ENCODE data around the gene HMGB4.

The HMGB4 gene

GRCh38 chr1:33824971-33825370 is 38.9 kb upstream of the HMGB4 start:
- no peak for DNase-seq (ENCODE audit: low read depth)
- TF ChIP-seq CTCF (IDR thresholded peaks at IDR 0.05; ENCODE audit: low read depth, low read length) (no peak), POLR2A (IDR thresholded peaks at IDR 0.05; ENCODE audit: extremely low read depth, insufficient read length) (no peak), MYC (IDR thresholded peaks at IDR 0.05; ENCODE audit: low read depth, low read length) (no peak), MAX (IDR thresholded peaks at IDR 0.05; ENCODE audit: low read depth, low read length) (no peak)
- no peak overlapping the region for H3K4me3 ChIP-seq (ENCODE audit: low read depth, low read length)

GRCh38 chr1:33825506-33825905 is 38.4 kb upstream of the HMGB4 start:
- DNase-seq (ENCODE audit: low read depth): no peak
- TF ChIP-seq POLR2A (IDR thresholded peaks at IDR 0.05; ENCODE audit: extremely low read depth, insufficient read length) (no peak), CTCF (IDR thresholded peaks at IDR 0.05; ENCODE audit: low read depth, low read length) (no peak), MYC (IDR thresholded peaks at IDR 0.05; ENCODE audit: low read depth, low read length) (no peak)
- H3K4me3 ChIP-seq (ENCODE audit: low read depth, low read length): no peak overlapping the region

- no peak for DNase-seq (ENCODE audit: low read depth)
- TF ChIP-seq MYC (IDR thresholded peaks at IDR 0.05; ENCODE audit: low read depth, low read length) (no peak), MAX (IDR thresholded peaks at IDR 0.05; ENCODE audit: low read depth, low read length) (no peak), POLR2A (IDR thresholded peaks at IDR 0.05; ENCODE audit: extremely low read depth, insufficient read length) (no peak), CTCF (IDR thresholded peaks at IDR 0.05; ENCODE audit: low read depth, low read length) (no peak)
- H3K4me3 ChIP-seq (ENCODE audit: low read depth, low read length): no peak overlapping the region
These were observed 37.6 kb upstream of the HMGB4 start for GRCh38 chr1:33826311-33826710.

GRCh38 chr1:33826711-33827110 is 37.2 kb upstream of the HMGB4 start:
- no peak overlapping the region for H3K4me3 ChIP-seq (ENCODE audit: low read depth, low read length)
- TF ChIP-seq CTCF (IDR thresholded peaks at IDR 0.05; ENCODE audit: low read depth, low read length) (no peak), POLR2A (IDR thresholded peaks at IDR 0.05; ENCODE audit: extremely low read depth, insufficient read length) (no peak), MAX (IDR thresholded peaks at IDR 0.05; ENCODE audit: low read depth, low read length) (no peak), MYC (IDR thresholded peaks at IDR 0.05; ENCODE audit: low read depth, low read length) (no peak)
- DNase-seq (ENCODE audit: low read depth): no peak

GRCh38 chr1:33828059-33828458 is 35.8 kb upstream of the HMGB4 start:
- DNase-seq (ENCODE audit: low read depth): no peak
- TF ChIP-seq POLR2A (IDR thresholded peaks at IDR 0.05; ENCODE audit: extremely low read depth, insufficient read length): no peak
- no peak for TF ChIP-seq MYC (IDR thresholded peaks at IDR 0.05; ENCODE audit: low read depth, low read length)
- TF ChIP-seq MAX (IDR thresholded peaks at IDR 0.05; ENCODE audit: low read depth, low read length): no peak
- no peak for TF ChIP-seq CTCF (IDR thresholded peaks at IDR 0.05; ENCODE audit: low read depth, low read length)
- no peak overlapping the region for H3K4me3 ChIP-seq (ENCODE audit: low read depth, low read length)

GRCh38 chr1:33828654-33829053 is 35.2 kb upstream of the HMGB4 start:
- TF ChIP-seq MYC (IDR thresholded peaks at IDR 0.05; ENCODE audit: low read depth, low read length) (no peak), POLR2A (IDR thresholded peaks at IDR 0.05; ENCODE audit: extremely low read depth, insufficient read length) (no peak), CTCF (IDR thresholded peaks at IDR 0.05; ENCODE audit: low read depth, low read length) (no peak), MAX (IDR thresholded peaks at IDR 0.05; ENCODE audit: low read depth, low read length) (no peak)
- H3K4me3 ChIP-seq (ENCODE audit: low read depth, low read length): no peak overlapping the region
- DNase-seq (ENCODE audit: low read depth): no peak
